Testis (tissue), 3 donors: Measurements from ENCODE around the gene RNF217. TPM values are rescaled to one million over a fixed set of nuclear protein-coding genes. Genes with fewer than 3 reads are reported as not detected.

Source experiments
- DNase-seq: peaks from one replicate; pipeline ENCODE4 v3.0.0-alpha.2; 2019
- H3K27ac ChIP-seq, 2 donors: fragments of 200-600 bp; sonication (generic); one replicate each; pipeline ENCODE4 v1.5.1; 2019
- H3K27me3 ChIP-seq: fragments of 200-600 bp; sonication (generic); one replicate; pipeline ENCODE4 v1.5.1; 2019
- H3K36me3 ChIP-seq: fragments of 200-600 bp; sonication (generic); one replicate; pipeline ENCODE4 v1.5.1; 2017; ENCODE audit warnings: low read depth; ENCODE audit errors: missing control alignments
- H3K4me1 ChIP-seq: fragments of 200-600 bp; sonication (generic); one replicate; pipeline ENCODE4 v1.5.1; 2019
- H3K4me3 ChIP-seq, 2 donors: fragments of 200-600 bp; sonication (generic); one replicate each; pipeline ENCODE4 v1.5.1; 2017 to 2019
- H3K9me3 ChIP-seq: fragments of 200-600 bp; sonication (generic); one replicate; pipeline ENCODE4 v1.5.1; 2017
- POLR2A ChIP-seq: fragments of 450-650 bp; IDR thresholded peaks from one replicate; pipeline ENCODE4 v1.6.1; 2017; ENCODE audit warnings: antibody characterized with exemption, mild to moderate bottlenecking, moderate library complexity
- WGBS, 2 donors: methylation state at CpG; one replicate each; pipeline ENCODE4 v1.1.5; 2018; 5-methylcytosine and 5-hydroxymethylcytosine counted together
- intact Hi-C: fragments of 100-400 bp; cut with DNase I; formaldehyde crosslinking; loops from one replicate; pipeline ENCODE4 v1.15.1; 2023; ENCODE audit warnings: low total_unique reads
- polyA plus RNA-seq: library from polyadenylated mRNA; stranded (reverse); fragments of 350-450 nt; fragmentation: Illumina TruSeq; extraction: RNeasy Lipid Tissue Mini Kit (QIAGEN cat#74804); gene quantifications from one replicate; pipeline ENCODE4 v1.2.3, GENCODE V29; 2014; ENCODE audit warnings: low read depth, low replicate concordance; ENCODE audit not compliant: insufficient read depth
- total RNA-seq, 2 donors: library from RNA; depleted of rRNA; stranded (reverse); fragments of >200 nt; gene quantifications; one replicate each; pipeline ENCODE4 v1.2.3, GENCODE V29; 2016
- TF ChIP-seq, protein P1 (sequence below), 3 experiments: fragments of 450-650 bp in 2 of 3; fragments of 200-600 bp in 1 of 3; sonication (generic) in 1 of 3; IDR thresholded peaks; one replicate each; pipeline ENCODE4 v1.5.1; 2016 to 2019; ENCODE audit warnings: antibody characterized with exemption in 3 of 3, mild to moderate bottlenecking in 2 of 3, moderate library complexity in 1 of 3

The RNF217 gene
- total and polyA plus RNA-seq, 3 donors from 2014 or later: 25.1 to 48.0 (median 33.3) TPM

DNA sequence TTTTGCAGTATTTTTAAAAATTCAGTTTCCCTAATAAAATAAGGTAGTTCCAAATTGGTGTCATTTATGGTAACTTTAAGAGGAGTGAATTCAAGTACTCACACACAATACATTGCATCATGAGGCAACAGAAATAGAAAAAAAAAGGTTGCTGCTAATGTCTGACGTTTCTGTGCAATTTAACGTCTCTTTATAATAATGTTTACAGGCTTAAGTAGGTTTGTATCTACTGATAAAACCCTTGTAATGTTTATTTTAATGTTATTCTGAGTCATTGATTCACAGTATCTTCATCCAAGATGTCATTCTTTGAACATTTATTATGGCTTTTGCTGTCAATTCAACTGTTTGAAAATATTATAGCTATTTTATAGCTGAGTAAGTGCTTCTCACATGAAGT, 86.0 kb downstream of the RNF217 start:
- WGBS, 2 donors: 93 to 95% methylated on average over 2 of the region's 2 CpGs
- TF ChIP-seq, protein P1, sequence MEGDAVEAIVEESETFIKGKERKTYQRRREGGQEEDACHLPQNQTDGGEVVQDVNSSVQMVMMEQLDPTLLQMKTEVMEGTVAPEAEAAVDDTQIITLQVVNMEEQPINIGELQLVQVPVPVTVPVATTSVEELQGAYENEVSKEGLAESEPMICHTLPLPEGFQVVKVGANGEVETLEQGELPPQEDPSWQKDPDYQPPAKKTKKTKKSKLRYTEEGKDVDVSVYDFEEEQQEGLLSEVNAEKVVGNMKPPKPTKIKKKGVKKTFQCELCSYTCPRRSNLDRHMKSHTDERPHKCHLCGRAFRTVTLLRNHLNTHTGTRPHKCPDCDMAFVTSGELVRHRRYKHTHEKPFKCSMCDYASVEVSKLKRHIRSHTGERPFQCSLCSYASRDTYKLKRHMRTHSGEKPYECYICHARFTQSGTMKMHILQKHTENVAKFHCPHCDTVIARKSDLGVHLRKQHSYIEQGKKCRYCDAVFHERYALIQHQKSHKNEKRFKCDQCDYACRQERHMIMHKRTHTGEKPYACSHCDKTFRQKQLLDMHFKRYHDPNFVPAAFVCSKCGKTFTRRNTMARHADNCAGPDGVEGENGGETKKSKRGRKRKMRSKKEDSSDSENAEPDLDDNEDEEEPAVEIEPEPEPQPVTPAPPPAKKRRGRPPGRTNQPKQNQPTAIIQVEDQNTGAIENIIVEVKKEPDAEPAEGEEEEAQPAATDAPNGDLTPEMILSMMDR (IDR thresholded peaks at IDR 0.05): no peak
- TF ChIP-seq POLR2A: no peak
- no peaks in the 10 kb centered on the region for H3K4me1 ChIP-seq
- H3K27me3 ChIP-seq: no peaks in the 10 kb centered on the region
- H3K27ac ChIP-seq: no peak overlapping the region
- no peak for DNase-seq
- H3K36me3 ChIP-seq: no peaks in the 10 kb centered on the region
- no peak overlapping the region for H3K4me3 ChIP-seq
- no peaks in the 10 kb centered on the region for H3K9me3 ChIP-seq
- intact Hi-C loops: no loop called here

DNA sequence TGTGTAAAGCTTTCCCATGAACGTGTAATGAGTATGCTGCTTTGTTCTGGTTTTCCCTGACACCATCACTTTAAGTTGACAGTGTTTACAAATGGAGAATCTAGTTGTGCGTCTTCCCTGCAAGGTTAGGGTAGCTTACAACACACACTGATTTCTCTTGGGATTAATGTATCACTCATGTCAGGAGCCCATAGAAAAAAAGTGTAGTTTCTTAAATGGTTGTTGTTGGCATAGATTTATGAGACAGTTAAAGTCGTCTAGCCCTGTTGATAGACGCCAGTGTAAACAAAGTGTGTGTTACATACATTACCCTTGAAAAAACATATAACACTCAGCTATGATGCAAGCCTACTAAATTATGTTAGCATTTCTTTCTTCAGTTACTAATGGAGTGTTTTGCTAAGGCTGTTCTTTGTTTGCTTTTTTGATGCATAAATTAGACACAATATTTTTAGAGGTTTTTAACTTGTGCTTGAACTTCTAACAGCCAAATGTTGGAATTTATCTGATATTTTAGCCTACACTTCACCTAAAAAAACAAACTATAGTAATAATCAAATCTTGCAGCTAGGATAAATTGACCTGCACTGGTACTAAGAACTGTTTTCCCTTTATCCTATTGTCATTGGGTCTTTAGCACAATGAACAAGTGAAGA, 88.6 kb downstream of the RNF217 start:
- TF ChIP-seq, protein P1 (IDR thresholded peaks at IDR 0.05): no peak
- no peak for TF ChIP-seq POLR2A
- Histone ChIP-seq H3K9me3 (no peaks in the 10 kb centered on the region), H3K36me3 (no peaks in the 10 kb centered on the region), H3K27ac (no peak overlapping the region), H3K27me3 (no peaks in the 10 kb centered on the region), H3K4me1 (no peaks in the 10 kb centered on the region), H3K4me3 (no peak overlapping the region)
- no peak for DNase-seq
- 72 to 75% methylated on average over 4 of the region's 4 CpGs for WGBS, 2 donors
- intact Hi-C loops: no loop called here

DNA sequence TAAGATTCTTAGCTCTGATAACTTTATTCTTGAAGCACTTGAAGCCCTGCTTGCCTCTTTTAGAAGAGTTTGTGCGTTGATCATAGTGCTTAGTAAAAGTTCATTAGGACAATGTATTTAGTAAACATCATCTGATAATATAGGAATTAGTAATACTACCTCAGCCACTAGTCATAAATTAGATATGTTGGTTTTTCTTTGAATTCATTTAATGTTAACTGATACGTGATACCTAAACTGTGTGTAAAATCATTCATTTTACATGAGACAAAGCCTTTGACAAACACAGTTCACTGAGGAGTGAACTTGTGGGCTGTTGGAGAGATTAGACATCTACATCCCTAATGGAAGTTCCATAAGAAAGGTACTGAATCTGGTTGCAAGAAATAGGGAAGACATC, 91.6 kb downstream of the RNF217 start:
- intact Hi-C loops: no loop called here
- H3K27ac ChIP-seq: no peak overlapping the region
- no peak for DNase-seq
- no peaks in the 10 kb centered on the region for H3K4me1 ChIP-seq
- H3K9me3 ChIP-seq: no peaks in the 10 kb centered on the region
- H3K4me3 ChIP-seq: no peak overlapping the region
- 96 to 99% methylated on average over 2 of the region's 2 CpGs for WGBS, 2 donors
- no peaks in the 10 kb centered on the region for H3K27me3 ChIP-seq
- no peaks in the 10 kb centered on the region for H3K36me3 ChIP-seq
- no peak for TF ChIP-seq POLR2A
- TF ChIP-seq, protein P1 (IDR thresholded peaks at IDR 0.05): no peak

DNA sequence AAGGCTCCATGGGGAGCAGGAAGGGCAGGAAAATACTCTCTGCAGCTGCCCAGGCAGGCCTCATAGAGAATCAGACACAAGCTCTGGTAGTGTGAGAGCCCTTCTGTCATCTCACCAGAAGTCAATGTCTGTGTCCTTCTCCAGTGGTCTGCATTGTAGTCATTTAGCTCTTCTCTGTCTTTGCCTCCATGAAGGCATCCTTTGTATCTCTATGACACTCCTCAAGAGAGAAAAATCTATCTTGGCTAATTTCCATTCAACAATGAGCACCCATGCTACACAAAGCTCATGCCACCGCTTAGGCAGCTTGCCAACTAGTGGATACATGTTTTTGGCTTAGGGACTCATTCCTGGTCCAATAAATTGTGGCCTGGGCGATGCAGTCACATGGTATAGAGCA, 92.1 kb downstream of the RNF217 start:
- no peak overlapping the region for H3K27ac ChIP-seq
- intact Hi-C loops: no loop called here
- 98 to 100% methylated on average over 2 of the region's 2 CpGs for WGBS, 2 donors

More for the DNA sequence above, 92.1 kb downstream of the RNF217 start:
- no peaks in the 10 kb centered on the region for H3K36me3 ChIP-seq
- H3K4me1 ChIP-seq: no peaks in the 10 kb centered on the region
- DNase-seq: no peak
- no peak for TF ChIP-seq POLR2A
- TF ChIP-seq, protein P1 (IDR thresholded peaks at IDR 0.05): no peak
- no peaks in the 10 kb centered on the region for H3K27me3 ChIP-seq
- no peaks in the 10 kb centered on the region for H3K9me3 ChIP-seq
- H3K4me3 ChIP-seq: no peak overlapping the region
